Keratinocyte (primary cell): ENCODE results near the gene MGLL. TPM values are rescaled to one million over a fixed set of nuclear protein-coding genes. Genes with fewer than 3 reads are reported as not detected.

Experiments
- DNase-seq: peaks from one replicate; pipeline ENCODE4 v3.0.0-alpha.2; 2011; ENCODE audit warnings: low read depth, missing footprints, low spot score
- FAIRE-seq: peaks from 2 replicates; lab custom pipeline; 2011; peaks lifted over from hg19 to GRCh38; lab: Jason Lieb, UNC
- H2AFZ ChIP-seq: 2 replicates; pipeline ENCODE4 v1.6.0; 2012; ENCODE audit warnings: low read length, control low read depth, inconsistent platforms; ENCODE audit not compliant: control insufficient read depth
- H3K27ac ChIP-seq: 2 replicates; pipeline ENCODE4 v1.5.1; 2011; ENCODE audit warnings: low read length; ENCODE audit not compliant: control insufficient read depth, insufficient read depth
- H3K27me3 ChIP-seq: 3 replicates; pipeline ENCODE4 v1.6.0; 2011; ENCODE audit warnings: low read length; ENCODE audit not compliant: control insufficient read depth, insufficient read depth; ENCODE audit errors: extremely low read depth
- H3K36me3 ChIP-seq, 2 experiments: 2 replicates in 1 of 2; 3 replicates in 1 of 2; pipeline ENCODE4 v1.5.1; 2011; ENCODE audit warnings: low read length in 2 of 2, mild to moderate bottlenecking in 1 of 2; ENCODE audit not compliant: control insufficient read depth in 2 of 2, insufficient read depth in 2 of 2; ENCODE audit errors: extremely low read depth in 1 of 2
- H3K4me1 ChIP-seq: 3 replicates; pipeline ENCODE4 v1.5.1; 2011; ENCODE audit warnings: low read length; ENCODE audit not compliant: control insufficient read depth, insufficient read depth; ENCODE audit errors: extremely low read depth
- H3K4me2 ChIP-seq: 3 replicates; pipeline ENCODE4 v1.6.0; 2011; ENCODE audit warnings: low read depth, low read length; ENCODE audit not compliant: control insufficient read depth, insufficient read depth; ENCODE audit errors: extremely low read depth
- H3K4me3 ChIP-seq, 3 experiments: fragments of 200-600 bp in 1 of 3; sonication (generic) in 1 of 3; 2 replicates in 2 of 3; 3 replicates in 1 of 3; pipeline ENCODE4 v1.5.1; 2011 to 2016; ENCODE audit warnings: low read length in 3 of 3, mild to moderate bottlenecking in 3 of 3, control low read depth in 2 of 3, inconsistent platforms in 1 of 3, low read depth in 1 of 3, mixed read lengths in 1 of 3, mixed run types in 1 of 3, moderate library complexity in 1 of 3; ENCODE audit not compliant: control insufficient read depth in 2 of 3, insufficient read depth in 2 of 3; ENCODE audit errors: extremely low read depth in 1 of 3
- H3K79me2 ChIP-seq: 2 replicates; pipeline ENCODE4 v1.6.0; 2012; ENCODE audit warnings: low read length; ENCODE audit not compliant: control insufficient read depth, insufficient read depth
- H3K9ac ChIP-seq: 3 replicates; pipeline ENCODE4 v1.6.0; 2011; ENCODE audit warnings: low read length; ENCODE audit not compliant: control insufficient read depth, insufficient read depth; ENCODE audit errors: extremely low read depth
- H3K9me1 ChIP-seq: 3 replicates; pipeline ENCODE4 v1.6.0; 2011; ENCODE audit warnings: low read length; ENCODE audit not compliant: control insufficient read depth, insufficient read depth; ENCODE audit errors: extremely low read depth
- H3K9me3 ChIP-seq: 2 replicates; pipeline ENCODE4 v1.5.1; 2012; ENCODE audit warnings: low read depth, low read length; ENCODE audit not compliant: control insufficient read depth
- H4K20me1 ChIP-seq: 3 replicates; pipeline ENCODE4 v1.6.0; 2011; ENCODE audit warnings: low read length; ENCODE audit not compliant: control insufficient read depth, insufficient read depth; ENCODE audit errors: extremely low read depth
- EZH2 ChIP-seq: IDR thresholded peaks from one replicate; pipeline ENCODE4 v1.6.1; 2012; ENCODE audit warnings: inconsistent platforms, mild to moderate bottlenecking, low read length, moderate library complexity
- dilution Hi-C: fragments of 300-500 bp; cut with MboI; formaldehyde crosslinking; loops from one replicate; pipeline ENCODE4 v1.7.0; 2020; ENCODE audit warnings: low sequenced_read_pairs; ENCODE audit not compliant: extremely low pct_ligation_motif_present
- polyA plus RNA-seq, 5 experiments: library from polyadenylated mRNA; depleted of rRNA in 3 of 5; stranded (reverse) in 3 of 5; stranded (forward) in 1 of 5; unstranded in 1 of 5; fragments of >200 nt; gene quantifications; 1 replicate in 1 of 5; 2 replicates in 3 of 5; 3 replicates in 1 of 5; pipeline versions ENCODE4 v1.2.1 to v1.2.3, GENCODE V29; 2011 to 2012; ENCODE audit warnings: missing spikeins in 2 of 5, low read depth in 1 of 5, low replicate concordance in 1 of 5
- TF ChIP-seq, protein P1 (sequence below), 3 experiments: IDR thresholded peaks in 1 of 3; conservative IDR thresholded peaks in 1 of 3; optimal IDR thresholded peaks in 1 of 3; 2 replicates in 2 of 3; 3 replicates in 1 of 3; pipeline versions ENCODE3 to v1.5.1; 2011; ENCODE audit warnings: low read length in 3 of 3, mild to moderate bottlenecking in 3 of 3, moderate library complexity in 2 of 3, control low read depth in 1 of 3, inconsistent platforms in 1 of 3; ENCODE audit not compliant: insufficient read depth in 2 of 3; ENCODE audit errors: extremely low read depth in 1 of 3

Gene MGLL
- polyA plus RNA-seq, 1 donor (not counting 4 experiments of a cell fraction or from before 2014, with no cell fraction given): 17.8 TPM

DNA sequence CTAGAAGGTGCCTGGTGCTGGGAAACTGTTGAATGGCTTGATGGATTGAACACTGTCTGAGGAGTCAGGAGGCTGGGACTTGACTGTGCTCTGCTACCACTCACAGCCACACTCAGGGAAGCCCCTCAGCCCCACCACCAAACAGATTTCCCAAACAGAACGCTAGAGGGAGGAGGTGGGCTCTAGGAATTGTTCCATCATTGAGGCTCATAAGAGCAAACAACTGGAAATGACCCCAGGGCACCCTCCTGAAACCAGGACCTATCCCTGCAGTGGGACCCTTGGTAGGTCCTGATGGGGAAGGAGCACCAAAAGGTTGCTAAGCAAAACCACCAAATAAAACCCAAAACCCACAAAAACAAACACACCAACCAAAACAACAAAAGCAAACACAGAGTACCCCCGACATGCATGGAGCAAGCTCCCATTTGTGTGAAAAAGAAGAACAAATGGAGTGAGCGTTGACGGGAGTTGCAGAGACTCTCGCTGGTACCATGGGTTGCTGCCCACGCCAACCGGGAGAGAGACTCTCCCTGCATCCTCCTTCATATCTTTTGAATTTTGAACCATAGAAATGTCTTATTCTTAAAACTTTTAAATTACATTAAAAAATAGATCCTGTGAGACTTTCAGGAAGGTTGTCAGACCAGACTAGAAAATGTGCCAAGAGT, 103.9 kb downstream of the MGLL start:
- no peak for TF ChIP-seq EZH2
- TF ChIP-seq, protein P1, sequence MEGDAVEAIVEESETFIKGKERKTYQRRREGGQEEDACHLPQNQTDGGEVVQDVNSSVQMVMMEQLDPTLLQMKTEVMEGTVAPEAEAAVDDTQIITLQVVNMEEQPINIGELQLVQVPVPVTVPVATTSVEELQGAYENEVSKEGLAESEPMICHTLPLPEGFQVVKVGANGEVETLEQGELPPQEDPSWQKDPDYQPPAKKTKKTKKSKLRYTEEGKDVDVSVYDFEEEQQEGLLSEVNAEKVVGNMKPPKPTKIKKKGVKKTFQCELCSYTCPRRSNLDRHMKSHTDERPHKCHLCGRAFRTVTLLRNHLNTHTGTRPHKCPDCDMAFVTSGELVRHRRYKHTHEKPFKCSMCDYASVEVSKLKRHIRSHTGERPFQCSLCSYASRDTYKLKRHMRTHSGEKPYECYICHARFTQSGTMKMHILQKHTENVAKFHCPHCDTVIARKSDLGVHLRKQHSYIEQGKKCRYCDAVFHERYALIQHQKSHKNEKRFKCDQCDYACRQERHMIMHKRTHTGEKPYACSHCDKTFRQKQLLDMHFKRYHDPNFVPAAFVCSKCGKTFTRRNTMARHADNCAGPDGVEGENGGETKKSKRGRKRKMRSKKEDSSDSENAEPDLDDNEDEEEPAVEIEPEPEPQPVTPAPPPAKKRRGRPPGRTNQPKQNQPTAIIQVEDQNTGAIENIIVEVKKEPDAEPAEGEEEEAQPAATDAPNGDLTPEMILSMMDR (optimal IDR thresholded peaks at IDR 0.05 in 1 of 3, IDR thresholded peaks at IDR 0.05 in 1 of 3, conservative IDR thresholded peaks at IDR 0.05 in 1 of 3; ENCODE audit: extremely low read depth in 1 of 3, insufficient read depth in 2 of 3, low read length in 3 of 3): no peak
- no peaks in the 10 kb centered on the region for H3K9me3 ChIP-seq
- H3K9me1 ChIP-seq: no peaks in the 10 kb centered on the region
- no peak overlapping the region for H3K4me2 ChIP-seq
- H3K4me3 ChIP-seq: no peak overlapping the region
- no peaks in the 10 kb centered on the region for H4K20me1 ChIP-seq
- DNase-seq (no peak), FAIRE-seq (no peak)
- no peaks in the 10 kb centered on the region for H3K27me3 ChIP-seq
- H3K9ac ChIP-seq: no peak overlapping the region
- H3K27ac ChIP-seq: no peak overlapping the region
- H2AFZ ChIP-seq: no peak overlapping the region
- no peaks in the 10 kb centered on the region for H3K79me2 ChIP-seq
- peaks cover 1 to 5% of the 10 kb centered on the region in 2 experiments for H3K36me3 ChIP-seq
- dilution Hi-C loops: no loop called here
- peaks cover 6% of the 10 kb centered on the region for H3K4me1 ChIP-seq

DNA sequence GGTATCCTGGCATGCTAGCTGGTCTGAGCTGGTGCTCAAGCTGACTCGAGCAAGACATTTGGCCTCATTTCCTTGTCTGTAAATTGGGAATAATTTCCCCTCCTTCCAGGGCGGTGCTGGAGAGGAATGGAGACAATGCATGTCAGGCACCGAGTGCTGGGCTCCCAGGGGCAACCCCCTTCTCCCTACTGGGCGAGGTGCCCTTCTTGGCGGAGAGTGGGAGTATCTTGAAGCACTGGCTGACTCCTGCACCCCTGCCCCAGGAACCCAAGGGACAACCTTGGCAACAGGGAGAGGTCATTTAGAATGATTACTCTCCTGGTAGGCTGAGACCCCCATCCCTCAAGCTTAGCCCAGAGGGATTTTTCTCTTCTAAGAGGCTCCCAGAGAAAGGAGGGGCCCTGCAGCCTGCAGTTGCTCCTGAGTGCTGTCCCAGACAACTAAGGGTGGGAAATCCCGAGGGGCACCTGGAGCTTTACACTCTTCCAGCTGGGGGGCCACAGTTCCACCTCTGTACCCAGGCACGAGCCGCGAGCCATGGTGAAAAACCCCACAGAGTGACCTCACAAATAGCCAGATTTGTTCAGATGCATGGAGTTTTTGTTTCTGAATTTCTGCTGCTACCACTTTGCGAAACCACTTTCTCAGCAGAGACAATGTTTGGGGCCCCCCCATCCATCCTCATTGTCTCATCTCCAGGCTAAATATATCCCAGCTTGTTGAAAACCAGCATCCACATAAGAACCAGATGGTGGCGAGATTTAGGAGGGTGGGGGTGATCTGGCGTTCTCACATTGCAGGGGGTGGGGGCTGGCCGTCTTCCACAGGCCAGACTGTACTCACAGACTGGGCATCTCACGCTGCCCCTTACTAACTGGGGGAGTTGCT, 104.7 kb downstream of the MGLL start:
- Histone ChIP-seq H3K27me3 (no peaks in the 10 kb centered on the region), H3K4me3 (no peak overlapping the region), H3K27ac (no peak overlapping the region), H3K9me1 (no peaks in the 10 kb centered on the region), H3K9ac (no peak overlapping the region), H2AFZ (no peak overlapping the region), H3K36me3 (peaks cover 1 to 5% of the 10 kb centered on the region in 2 experiments), H3K79me2 (no peaks in the 10 kb centered on the region), H3K9me3 (no peaks in the 10 kb centered on the region), H4K20me1 (no peaks in the 10 kb centered on the region), H3K4me1 (peaks cover under 1% of the 10 kb centered on the region), H3K4me2 (no peak overlapping the region)
- FAIRE-seq (no peak), DNase-seq (no peak)
- dilution Hi-C loops: no loop called here
- no peak for TF ChIP-seq EZH2
- TF ChIP-seq, protein P1 (optimal IDR thresholded peaks at IDR 0.05 in 1 of 3, IDR thresholded peaks at IDR 0.05 in 1 of 3, conservative IDR thresholded peaks at IDR 0.05 in 1 of 3; ENCODE audit: extremely low read depth in 1 of 3, insufficient read depth in 2 of 3, low read length in 3 of 3): no peak
